H9 (cell line): ENCODE data around the gene BCCIP. TPM values are rescaled to one million over a fixed set of nuclear protein-coding genes. Genes with fewer than 3 reads are reported as not detected.

Experiments used
- DNase-seq: peaks from one replicate; pipeline ENCODE4 v3.0.0-alpha.2; 2017
- H2AFZ ChIP-seq: one replicate; pipeline ENCODE4 v1.6.1; 2013; ENCODE audit warnings: mild to moderate bottlenecking, low read length, control low read depth, moderate library complexity
- H2AK5ac ChIP-seq: 2 replicates; pipeline ENCODE4 v1.6.1; 2013; ENCODE audit warnings: low read length, control low read depth, mixed read lengths; ENCODE audit not compliant: insufficient read length
- H2BK120ac ChIP-seq: one replicate; pipeline ENCODE4 v1.6.1; 2013; ENCODE audit warnings: low read depth, mild to moderate bottlenecking, low read length, control low read depth, inconsistent platforms; ENCODE audit not compliant: poor library complexity, severe bottlenecking
- H2BK12ac ChIP-seq: 2 replicates; pipeline ENCODE4 v1.6.1; 2013; ENCODE audit warnings: low read length, control low read depth, mixed read lengths, low read depth; ENCODE audit not compliant: insufficient read length
- H2BK15ac ChIP-seq: 2 replicates; pipeline ENCODE4 v1.6.1; 2013; ENCODE audit warnings: low read depth, low read length, control low read depth
- H2BK20ac ChIP-seq: one replicate; pipeline ENCODE4 v1.6.1; 2013; ENCODE audit warnings: low read depth, mild to moderate bottlenecking, low read length, control low read depth, inconsistent platforms; ENCODE audit not compliant: poor library complexity, severe bottlenecking
- H2BK5ac ChIP-seq: 2 replicates; pipeline ENCODE4 v1.6.1; 2013; ENCODE audit warnings: low read length, control low read depth, mixed read lengths; ENCODE audit not compliant: insufficient read length
- H3K14ac ChIP-seq: 2 replicates; pipeline ENCODE4 v1.6.1; 2013; ENCODE audit warnings: low read length, control low read depth; ENCODE audit not compliant: insufficient read depth
- H3K18ac ChIP-seq: 2 replicates; pipeline ENCODE4 v1.6.1; 2013; ENCODE audit warnings: low read depth, mild to moderate bottlenecking, mixed read lengths, low read length, control low read depth; ENCODE audit not compliant: insufficient read length
- H3K23ac ChIP-seq: 2 replicates; pipeline ENCODE4 v1.6.1; 2013; ENCODE audit warnings: low read length, control low read depth, mixed read lengths, low read depth; ENCODE audit not compliant: insufficient read length
- H3K23me2 ChIP-seq: 2 replicates; pipeline ENCODE4 v1.6.1; 2013; ENCODE audit warnings: low read depth, mild to moderate bottlenecking, mixed read lengths, low read length, control low read depth; ENCODE audit not compliant: insufficient read length, poor library complexity, severe bottlenecking
- H3K27ac ChIP-seq: 2 replicates; pipeline ENCODE4 v1.5.1; 2013; ENCODE audit warnings: low read length, control low read depth, mixed read lengths, low read depth; ENCODE audit not compliant: insufficient read length
- H3K27me3 ChIP-seq: 2 replicates; pipeline ENCODE4 v1.6.1; 2013; ENCODE audit warnings: low read length, control low read depth, inconsistent platforms; ENCODE audit not compliant: insufficient read depth
- H3K4ac ChIP-seq: 2 replicates; pipeline ENCODE4 v1.6.1; 2013; ENCODE audit warnings: low read depth, mild to moderate bottlenecking, control low read depth, inconsistent platforms, low read length, moderate library complexity
- H3K4me1 ChIP-seq: 2 replicates; pipeline ENCODE4 v1.6.1; 2013; ENCODE audit warnings: low read length, control low read depth, inconsistent platforms; ENCODE audit not compliant: insufficient read depth
- H3K4me2 ChIP-seq: 2 replicates; pipeline ENCODE4 v1.6.1; 2013; ENCODE audit warnings: low read length, control low read depth, mixed read lengths; ENCODE audit not compliant: insufficient read length, insufficient read depth
- H3K56ac ChIP-seq: 2 replicates; pipeline ENCODE4 v1.6.1; 2013; ENCODE audit warnings: low read depth, mild to moderate bottlenecking, mixed read lengths, low read length, control low read depth; ENCODE audit not compliant: insufficient read length
- H3K79me1 ChIP-seq: 2 replicates; pipeline ENCODE4 v1.6.1; 2013; ENCODE audit warnings: low read depth, mild to moderate bottlenecking, moderate library complexity, low read length, control low read depth, inconsistent platforms; ENCODE audit not compliant: insufficient read depth, poor library complexity, severe bottlenecking
- H3K79me2 ChIP-seq: 2 replicates; pipeline ENCODE4 v1.6.1; 2013; ENCODE audit warnings: low read length, control low read depth, inconsistent platforms; ENCODE audit not compliant: insufficient read depth
- H3K9ac ChIP-seq: 2 replicates; pipeline ENCODE4 v1.6.1; 2013; ENCODE audit warnings: low read length, control low read depth, mixed read lengths; ENCODE audit not compliant: insufficient read length; ENCODE audit errors: extremely low read depth
- H3K9me3 ChIP-seq: one replicate; pipeline ENCODE4 v1.6.1; 2013; ENCODE audit warnings: low read depth, low read length, inconsistent platforms; ENCODE audit not compliant: control insufficient read depth
- H3T11ph ChIP-seq: one replicate; pipeline ENCODE4 v1.6.1; 2013; ENCODE audit warnings: mild to moderate bottlenecking, low read length, control low read depth, inconsistent platforms
- H4K20me1 ChIP-seq: one replicate; pipeline ENCODE4 v1.6.1; 2013; ENCODE audit not compliant: control insufficient read depth, insufficient read length, insufficient read depth
- H4K5ac ChIP-seq: 2 replicates; pipeline ENCODE4 v1.6.1; 2013; ENCODE audit warnings: low read depth, mild to moderate bottlenecking, mixed read lengths, low read length, control low read depth; ENCODE audit not compliant: insufficient read length
- H4K8ac ChIP-seq: replicated peaks from 2 replicates; pipeline ENCODE4 v1.6.1; 2013; ENCODE audit warnings: low read length, control low read depth, mixed read lengths, low read depth; ENCODE audit not compliant: insufficient read length
- H4K91ac ChIP-seq: 2 replicates; pipeline ENCODE4 v1.6.1; 2013; ENCODE audit warnings: low read depth, mild to moderate bottlenecking, moderate library complexity, mixed read lengths, low read length, control low read depth; ENCODE audit not compliant: insufficient read length
- H3K27ac Mint-ChIP-seq, 3 experiments: 2 replicates in 2 of 3; 3 replicates in 1 of 3; pipeline ENCODE4 v1.8.0; 2020 to 2021; ENCODE audit warnings: mixed read lengths in 3 of 3, mild to moderate bottlenecking in 1 of 3, moderate library complexity in 1 of 3
- H3K27me3 Mint-ChIP-seq: 2 replicates; pipeline ENCODE4 v1.8.0; 2021; ENCODE audit warnings: low read depth, mild to moderate bottlenecking, moderate library complexity, mixed read lengths
- H3K36me3 Mint-ChIP-seq, 3 experiments: 2 replicates in 2 of 3; 3 replicates in 1 of 3; pipeline ENCODE4 v1.8.0; 2020 to 2021; ENCODE audit warnings: low read depth in 3 of 3, mixed read lengths in 3 of 3; ENCODE audit not compliant: insufficient read depth in 1 of 3
- H3K4me1 Mint-ChIP-seq, 2 experiments: 2 replicates each; pipeline ENCODE4 v1.8.0; 2020; ENCODE audit warnings: mixed read lengths in 2 of 2
- H3K4me3 Mint-ChIP-seq, 2 experiments: 2 replicates in 1 of 2; 3 replicates in 1 of 2; pipeline ENCODE4 v1.8.0; 2020 to 2021; ENCODE audit warnings: mild to moderate bottlenecking in 2 of 2, mixed read lengths in 2 of 2, moderate library complexity in 1 of 2
- H3K9me3 Mint-ChIP-seq, 2 experiments: 2 replicates in 1 of 2; 3 replicates in 1 of 2; pipeline ENCODE4 v1.8.0; 2020; ENCODE audit warnings: mild to moderate bottlenecking in 2 of 2, mixed read lengths in 2 of 2, moderate library complexity in 1 of 2
- CTCF ChIP-seq: fragments of 200-600 bp; sonication (generic); conservative IDR thresholded peaks from 3 replicates; pipeline ENCODE4 v1.8.0; 2021; ENCODE audit warnings: antibody characterized with exemption, mild to moderate bottlenecking
- WGBS: extraction: QIAGEN DNeasy Blood & Tissue Kit; methylation state at CpG from one replicate; pipeline ENCODE4 v1.1.7; 2013; ENCODE audit warnings: missing lambda C conversion rate, low lambda C conversion rate, mixed read lengths; ENCODE audit not compliant: insufficient read length; ENCODE audit errors: extremely low coverage; 5-methylcytosine and 5-hydroxymethylcytosine counted together
- total RNA-seq: library from RNA; stranded (reverse); gene quantifications from 2 replicates; pipeline ENCODE4 v1.2.1, GENCODE V29; 2021

Gene BCCIP
- total RNA-seq, 1 experiment from 2014 or later, result 119 TPM

GRCh38 chr10:125845617-125846016 lies 22.3 kb downstream of the BCCIP start:
- Histone ChIP-seq H3K14ac (no peak overlapping the region), H3K56ac (no peak overlapping the region), H4K5ac (no peak overlapping the region), H2AK5ac (no peak overlapping the region), H3K79me2 (no peaks in the 10 kb centered on the region), H3K9ac (no peak overlapping the region), H4K8ac (no peak overlapping the region), H3K23me2 (no peaks in the 10 kb centered on the region), H2BK12ac (no peak overlapping the region), H4K20me1 (peaks cover 2% of the 10 kb centered on the region), H2BK20ac (no peak overlapping the region), H2AFZ (no peak overlapping the region), H3K4me1 (no peaks in the 10 kb centered on the region), H3K4me2 (no peak overlapping the region), H3T11ph (no peak overlapping the region), H3K23ac (no peak overlapping the region), H4K91ac (no peak overlapping the region), H3K27me3 (no peaks in the 10 kb centered on the region), H3K18ac (no peak overlapping the region), H2BK15ac (no peak overlapping the region), H3K9me3 (no peaks in the 10 kb centered on the region), H3K79me1 (no peaks in the 10 kb centered on the region), H2BK5ac (no peak overlapping the region), H3K4ac (no peak overlapping the region), H2BK120ac (no peak overlapping the region), H3K27ac (no peak overlapping the region)
- H3K36me3 Mint-ChIP-seq, result peaks cover 13 to 38% (median 30%) of the 10 kb centered on the region in 3 experiments
- no peak overlapping the region for H3K4me3 Mint-ChIP-seq
- peak overlapping the region in 1 of 3 experiments; percentile 45; a peak in 2 of 7 replicates for H3K27ac Mint-ChIP-seq
- WGBS, result no CpG with 5 or more reads among the region's 11 CpGs
- H3K9me3 Mint-ChIP-seq, result no peaks in the 10 kb centered on the region
- DNase-seq, result no peak
- no peaks in the 10 kb centered on the region for H3K4me1 Mint-ChIP-seq
- H3K27me3 Mint-ChIP-seq, result no peaks in the 10 kb centered on the region
- no peak for TF ChIP-seq CTCF
